ACC112 (cell line): ENCODE results near the gene KPNA6.
A peak's percentile ranks its signal among the peaks of the same experiment; 100 is the strongest.

Experiments
- H2AFZ ChIP-seq: fragments of 200-600 bp; sonication (generic); one replicate; pipeline ENCODE4 v1.6.0; 2017; ENCODE audit warnings: antibody characterized with exemption, low read length; ENCODE audit not compliant: unreplicated experiment
- H3K27ac ChIP-seq: fragments of 200-600 bp; sonication (generic); 2 replicates; pipeline ENCODE4 v1.5.1; 2014; ENCODE audit warnings: low read depth, mild to moderate bottlenecking, antibody characterized with exemption, low read length, moderate library complexity
- H3K27me3 ChIP-seq: fragments of 200-600 bp; sonication (generic); 2 replicates; pipeline ENCODE4 v1.6.1; 2014; ENCODE audit warnings: mild to moderate bottlenecking, antibody characterized with exemption, low read length, moderate library complexity, mixed read lengths; ENCODE audit not compliant: insufficient read depth
- H3K36me3 ChIP-seq: fragments of 200-600 bp; sonication (generic); 2 replicates; pipeline ENCODE4 v1.6.1; 2016; ENCODE audit warnings: mild to moderate bottlenecking, antibody characterized with exemption, low read length, moderate library complexity, mixed read lengths; ENCODE audit not compliant: insufficient read depth
- H3K4me1 ChIP-seq: fragments of 200-600 bp; sonication (generic); one replicate; pipeline ENCODE4 v1.6.1; 2016; ENCODE audit warnings: low read length, mixed read lengths; ENCODE audit not compliant: insufficient read depth, unreplicated experiment, control insufficient read depth
- H3K4me3 ChIP-seq: fragments of 200-600 bp; sonication (generic); 2 replicates; pipeline ENCODE4 v1.5.1; 2014; ENCODE audit warnings: mild to moderate bottlenecking, low read depth, low read length
- H3K79me2 ChIP-seq: fragments of 200-600 bp; sonication (generic); one replicate; pipeline ENCODE4 v1.6.0; 2016; ENCODE audit warnings: low read length; ENCODE audit not compliant: control insufficient read depth, unreplicated experiment, insufficient read depth

Gene KPNA6

GRCh38 chr1:32187850-32188249, 80.0 kb downstream of the KPNA6 start:
- Histone ChIP-seq H3K79me2 (peaks cover 45% of the 10 kb centered on the region), H3K36me3 (peaks cover 58% of the 10 kb centered on the region), H3K4me1 (peaks cover 25% of the 10 kb centered on the region), H2AFZ (no peak overlapping the region), H3K27me3 (no peaks in the 10 kb centered on the region), H3K27ac (no peak overlapping the region), H3K4me3 (no peak overlapping the region)

DNA sequence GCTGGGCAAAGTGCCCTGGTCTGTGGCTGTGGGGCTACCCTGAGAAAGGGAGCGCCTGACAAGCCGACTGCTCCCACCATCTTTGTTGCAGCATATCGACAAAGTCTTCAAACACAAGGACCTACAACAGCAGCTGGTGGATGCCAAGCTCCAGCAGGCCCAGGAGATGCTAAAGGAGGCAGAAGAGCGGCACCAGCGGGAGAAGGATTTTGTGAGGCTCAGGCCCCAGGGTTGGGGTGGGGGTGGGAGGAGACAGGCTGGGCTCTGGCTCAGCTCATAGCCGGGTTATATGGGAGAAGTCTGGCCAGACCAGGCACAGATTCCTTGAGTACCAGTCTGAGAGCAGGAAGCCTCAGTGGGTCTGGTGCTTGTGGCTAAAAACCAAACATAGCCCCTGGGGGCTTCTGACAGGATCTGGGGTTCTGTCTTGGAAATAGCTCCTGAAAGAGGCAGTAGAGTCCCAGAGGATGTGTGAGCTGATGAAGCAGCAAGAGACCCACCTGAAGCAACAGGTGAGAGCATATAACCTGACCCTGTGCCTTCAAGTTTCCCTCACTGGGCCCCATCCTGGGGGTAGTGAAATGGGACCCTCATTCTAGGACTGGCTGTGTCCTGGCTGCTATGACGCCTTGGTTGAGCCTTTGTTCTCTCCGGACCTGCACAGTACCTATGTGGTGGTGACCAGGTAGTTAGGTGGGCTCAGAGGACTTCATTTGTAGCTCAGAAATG, 84.5 kb downstream of the KPNA6 start:
- peaks cover 10% of the 10 kb centered on the region for H3K79me2 ChIP-seq
- H3K4me3 ChIP-seq = no peak overlapping the region
- no peak overlapping the region for H2AFZ ChIP-seq
- H3K36me3 ChIP-seq = peaks cover 51% of the 10 kb centered on the region
- H3K4me1 ChIP-seq = peaks cover 19% of the 10 kb centered on the region
- no peaks in the 10 kb centered on the region for H3K27me3 ChIP-seq
- no peak overlapping the region for H3K27ac ChIP-seq

DNA sequence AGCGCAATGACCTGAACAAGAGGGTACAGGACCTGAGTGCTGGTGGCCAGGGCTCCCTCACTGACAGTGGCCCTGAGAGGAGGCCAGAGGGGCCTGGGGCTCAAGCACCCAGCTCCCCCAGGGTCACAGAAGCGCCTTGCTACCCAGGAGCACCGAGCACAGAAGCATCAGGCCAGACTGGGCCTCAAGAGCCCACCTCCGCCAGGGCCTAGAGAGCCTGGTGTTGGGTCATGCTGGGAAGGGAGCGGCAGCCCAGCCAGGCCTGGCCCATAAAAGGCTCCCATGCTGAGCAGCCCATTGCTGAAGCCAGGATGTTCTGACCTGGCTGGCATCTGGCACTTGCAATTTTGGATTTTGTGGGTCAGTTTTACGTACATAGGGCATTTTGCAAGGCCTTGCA, 87.1 kb downstream of the KPNA6 start:
- no peak overlapping the region for H3K4me3 ChIP-seq
- H3K27ac ChIP-seq = 0 out of 2 replicates have a peak overlapping the region, but pooled peaks have one; percentile 20
- no peak overlapping the region for H2AFZ ChIP-seq
- no peaks in the 10 kb centered on the region for H3K27me3 ChIP-seq
- peaks cover 4% of the 10 kb centered on the region for H3K79me2 ChIP-seq
- H3K4me1 ChIP-seq = peaks cover 30% of the 10 kb centered on the region
- H3K36me3 ChIP-seq = peaks cover 42% of the 10 kb centered on the region

DNA sequence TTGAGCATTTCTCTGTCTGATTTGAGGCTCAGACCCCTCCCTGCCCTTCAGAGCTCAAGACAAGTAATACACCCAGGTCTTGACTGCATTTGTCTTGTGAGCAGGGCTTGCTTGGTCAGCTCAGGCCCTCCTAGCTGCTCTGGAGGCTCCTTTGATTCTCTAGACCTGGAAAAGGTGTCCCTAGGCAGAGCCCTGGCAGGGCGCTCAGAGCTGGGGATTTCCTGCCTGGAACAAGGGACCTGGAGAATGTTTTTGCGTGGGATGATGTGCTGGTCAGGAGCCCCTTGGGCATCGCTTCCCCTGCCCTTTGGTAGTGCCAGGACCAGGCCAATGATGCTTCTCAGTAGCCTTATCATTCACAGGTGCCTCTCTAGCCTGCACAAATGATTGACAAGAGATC, 87.7 kb downstream of the KPNA6 start:
- peaks cover 32% of the 10 kb centered on the region for H3K4me1 ChIP-seq
- 0 out of 2 replicates have a peak overlapping the region, but pooled peaks have one; percentile 20 for H3K27ac ChIP-seq
- H3K27me3 ChIP-seq = no peaks in the 10 kb centered on the region
- H3K4me3 ChIP-seq = no peak overlapping the region
- H3K36me3 ChIP-seq = peaks cover 38% of the 10 kb centered on the region
- peaks cover under 1% of the 10 kb centered on the region for H3K79me2 ChIP-seq
- no peak overlapping the region for H2AFZ ChIP-seq

GRCh38 chr1:32195972-32196823, 88.3 kb downstream of the KPNA6 start:
- Histone ChIP-seq H3K36me3 (peaks cover 35% of the 10 kb centered on the region), H3K27ac (peak overlapping the region; percentile 31; the same call in 1 of the 2 replicates), H2AFZ (no peak overlapping the region), H3K79me2 (no peaks in the 10 kb centered on the region), H3K4me1 (peaks cover 32% of the 10 kb centered on the region), H3K4me3 (no peak overlapping the region), H3K27me3 (no peaks in the 10 kb centered on the region)

GRCh38 chr1:32197074-32197473, 89.2 kb downstream of the KPNA6 start:
- no peaks in the 10 kb centered on the region for H3K79me2 ChIP-seq
- H2AFZ ChIP-seq = no peak overlapping the region
- peaks cover 38% of the 10 kb centered on the region for H3K4me1 ChIP-seq
- no peaks in the 10 kb centered on the region for H3K27me3 ChIP-seq
- H3K36me3 ChIP-seq = peaks cover 27% of the 10 kb centered on the region; the same call in 1 of the 2 replicates
- H3K4me3 ChIP-seq = no peak overlapping the region
- H3K27ac ChIP-seq = no peak overlapping the region

DNA sequence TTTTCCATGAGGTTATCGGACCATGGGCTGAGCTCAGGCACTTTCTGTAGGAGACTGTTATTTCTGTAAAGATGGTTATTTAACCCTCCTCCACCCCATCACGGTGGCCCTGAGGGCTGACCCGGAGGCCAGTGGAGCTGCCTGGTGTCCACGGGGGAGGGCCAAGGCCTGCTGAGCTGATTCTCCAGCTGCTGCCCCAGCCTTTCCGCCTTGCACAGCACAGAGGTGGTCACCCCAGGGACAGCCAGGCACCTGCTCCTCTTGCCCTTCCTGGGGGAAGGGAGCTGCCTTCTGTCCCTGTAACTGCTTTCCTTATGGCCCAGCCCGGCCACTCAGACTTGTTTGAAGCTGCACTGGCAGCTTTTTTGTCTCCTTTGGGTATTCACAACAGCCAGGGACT, 90.0 kb downstream of the KPNA6 start:
- H3K27ac ChIP-seq = no peak overlapping the region
- no peaks in the 10 kb centered on the region for H3K27me3 ChIP-seq
- H3K36me3 ChIP-seq = peaks cover 20% of the 10 kb centered on the region; the same call in 1 of the 2 replicates
- H2AFZ ChIP-seq = no peak overlapping the region
- H3K4me3 ChIP-seq = no peak overlapping the region
- peaks cover 38% of the 10 kb centered on the region for H3K4me1 ChIP-seq
- H3K79me2 ChIP-seq = no peaks in the 10 kb centered on the region

GRCh38 chr1:32198237-32199042, 90.6 kb downstream of the KPNA6 start:
- H3K4me1 ChIP-seq = peaks cover 38% of the 10 kb centered on the region
- H3K36me3 ChIP-seq = peaks cover 16% of the 10 kb centered on the region; the same call in 1 of the 2 replicates
- no peak overlapping the region for H2AFZ ChIP-seq
- H3K27ac ChIP-seq = no peak overlapping the region
- no peaks in the 10 kb centered on the region for H3K27me3 ChIP-seq
- H3K79me2 ChIP-seq = no peaks in the 10 kb centered on the region
- H3K4me3 ChIP-seq = no peak overlapping the region

GRCh38 chr1:32199043-32199716, 91.3 kb downstream of the KPNA6 start:
- Histone ChIP-seq H3K36me3 (peaks cover 12% of the 10 kb centered on the region; the same call in 1 of the 2 replicates), H3K27me3 (no peaks in the 10 kb centered on the region), H3K79me2 (no peaks in the 10 kb centered on the region), H3K27ac (peak overlapping the region; percentile 85; the same call in 1 of the 2 replicates), H3K4me1 (peaks cover 38% of the 10 kb centered on the region), H2AFZ (no peak overlapping the region), H3K4me3 (peak overlapping the region; percentile 96)

DNA sequence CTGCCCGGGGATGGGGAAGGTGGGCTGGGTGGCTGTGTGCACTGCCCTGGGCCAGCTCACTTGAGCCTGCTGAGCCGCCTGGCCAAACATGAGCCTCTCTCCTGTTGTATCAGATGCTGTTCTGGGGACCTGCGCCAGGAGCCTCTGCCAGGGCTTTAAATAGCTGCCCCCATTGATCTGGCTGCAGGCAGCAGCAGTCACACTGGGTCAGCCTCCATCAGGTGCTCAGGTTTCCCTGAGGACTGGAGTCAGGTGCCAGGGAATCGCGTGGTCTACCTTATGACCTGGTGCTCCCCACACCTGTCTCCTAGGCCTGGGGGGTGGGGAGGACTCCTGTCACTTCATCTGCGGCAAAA, 91.8 kb downstream of the KPNA6 start:
- peak overlapping the region; percentile 85 for H3K27ac ChIP-seq

More for the DNA sequence above, 91.8 kb downstream of the KPNA6 start:
- Histone ChIP-seq H3K79me2 (no peaks in the 10 kb centered on the region), H2AFZ (no peak overlapping the region), H3K4me3 (peak overlapping the region; percentile 96), H3K4me1 (peaks cover 38% of the 10 kb centered on the region), H3K36me3 (peaks cover 8% of the 10 kb centered on the region; the same call in 1 of the 2 replicates), H3K27me3 (no peaks in the 10 kb centered on the region)
